ENCODE measurements around the gene UBE2O. TPM values are rescaled to one million over a fixed set of nuclear protein-coding genes. Genes with fewer than 3 reads are reported as not detected.

The UBE2O gene
- total RNA-seq, 4 donors from 2014 or later: 20.5 to 75.1 (median 31.6) TPM

GRCh38 chr17:76444518-76445311 is 8.2 kb downstream of the UBE2O start:
- Histone ChIP-seq H3K27me3 (no peaks in the 10 kb centered on the region), H3K36me3 (no peaks in the 10 kb centered on the region), H3K27ac (no peak overlapping the region), H3K4me1 (peaks cover 0 to 29% (median 0%) of the 10 kb centered on the region in 4 donors), H3K4me3 (no peak overlapping the region), H3K9me3 (no peaks in the 10 kb centered on the region)
- TF ChIP-seq CTCF (IDR thresholded peaks at IDR 0.05) (no peak), POLR2A (IDR thresholded peaks at IDR 0.05) (no peak)
- DNase-seq: no peak

- Histone ChIP-seq H3K27ac (no peak overlapping the region), H3K9me3 (no peaks in the 10 kb centered on the region), H3K36me3 (no peaks in the 10 kb centered on the region), H3K4me3 (no peak overlapping the region), H3K27me3 (no peaks in the 10 kb centered on the region), H3K4me1 (peaks cover 0 to 19% (median 0%) of the 10 kb centered on the region in 4 donors)
- DNase-seq: no peak
- TF ChIP-seq POLR2A (IDR thresholded peaks at IDR 0.05) (no peak), CTCF (IDR thresholded peaks at IDR 0.05) (no peak)
Measured at GRCh38 chr17:76442341-76443338, 10.3 kb downstream of the UBE2O start.

- no peak for DNase-seq
- Histone ChIP-seq H3K4me3 (no peak overlapping the region), H3K36me3 (no peaks in the 10 kb centered on the region), H3K4me1 (peaks cover 0 to 11% (median 0%) of the 10 kb centered on the region in 4 donors), H3K9me3 (no peaks in the 10 kb centered on the region), H3K27me3 (no peaks in the 10 kb centered on the region), H3K27ac (no peak overlapping the region)
- TF ChIP-seq CTCF (IDR thresholded peaks at IDR 0.05): no peak
Measured at GRCh38 chr17:76441686-76442340, 11.1 kb downstream of the UBE2O start.

GRCh38 chr17:76440751-76441362 is 12.1 kb downstream of the UBE2O start:
- no peak for TF ChIP-seq POLR2A (IDR thresholded peaks at IDR 0.05)
- TF ChIP-seq CTCF (IDR thresholded peaks at IDR 0.05): no peak
- Histone ChIP-seq H3K27me3 (no peaks in the 10 kb centered on the region), H3K4me1 (peaks cover 0 to under 1% (median 0%) of the 10 kb centered on the region in 4 donors)

More at GRCh38 chr17:76440751-76441362, 12.1 kb downstream of the UBE2O start:
- Histone ChIP-seq H3K36me3 (no peaks in the 10 kb centered on the region), H3K4me3 (no peak overlapping the region), H3K27ac (no peak overlapping the region), H3K9me3 (no peaks in the 10 kb centered on the region)
- DNase-seq: no peak

Data from Peyer's patch (tissue), 4 donors.